ENCODE data around the gene POLA1.

Gene POLA1

DNA sequence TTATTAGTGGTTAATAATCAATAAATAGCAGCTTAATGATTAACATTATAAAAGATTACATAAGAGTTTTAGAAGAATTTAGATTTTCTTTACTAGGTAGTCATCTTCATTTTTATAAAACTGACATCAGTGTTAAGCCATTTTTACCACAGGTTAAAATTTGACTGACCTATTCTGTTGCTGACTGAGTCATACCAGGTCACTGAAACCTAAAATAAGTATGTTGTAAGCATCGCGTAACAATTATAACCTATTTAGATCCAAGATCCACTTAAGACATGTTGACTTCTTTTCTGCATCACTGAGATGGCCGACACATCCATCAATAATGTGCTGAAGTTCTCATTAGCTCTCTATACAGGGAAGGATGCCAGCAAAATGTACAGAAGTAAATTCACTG lies 285.4 kb downstream of the POLA1 start:
- no peak for DNase-seq (ENCODE audit: low spot score)

DNA sequence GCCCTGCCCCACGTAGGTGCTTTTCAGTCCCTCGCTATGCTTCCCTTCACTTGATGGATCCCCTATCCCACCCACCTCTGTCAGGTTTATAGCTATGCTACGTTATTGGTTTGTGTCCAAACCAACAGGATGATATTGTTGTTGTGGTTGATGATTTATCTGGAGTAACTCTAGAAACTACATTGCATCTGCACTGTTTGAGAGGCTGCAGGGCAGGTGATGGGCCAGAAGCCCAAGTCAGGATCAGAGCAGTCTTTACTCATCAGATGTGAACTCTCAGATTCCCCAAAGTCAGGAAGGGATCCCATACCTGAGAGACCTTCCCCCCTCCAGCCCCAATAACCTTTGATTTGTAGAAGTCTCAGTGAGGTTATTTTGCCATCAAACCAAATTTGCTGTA lies 287.3 kb downstream of the POLA1 start:
- no peak for DNase-seq (ENCODE audit: low spot score)

DNA sequence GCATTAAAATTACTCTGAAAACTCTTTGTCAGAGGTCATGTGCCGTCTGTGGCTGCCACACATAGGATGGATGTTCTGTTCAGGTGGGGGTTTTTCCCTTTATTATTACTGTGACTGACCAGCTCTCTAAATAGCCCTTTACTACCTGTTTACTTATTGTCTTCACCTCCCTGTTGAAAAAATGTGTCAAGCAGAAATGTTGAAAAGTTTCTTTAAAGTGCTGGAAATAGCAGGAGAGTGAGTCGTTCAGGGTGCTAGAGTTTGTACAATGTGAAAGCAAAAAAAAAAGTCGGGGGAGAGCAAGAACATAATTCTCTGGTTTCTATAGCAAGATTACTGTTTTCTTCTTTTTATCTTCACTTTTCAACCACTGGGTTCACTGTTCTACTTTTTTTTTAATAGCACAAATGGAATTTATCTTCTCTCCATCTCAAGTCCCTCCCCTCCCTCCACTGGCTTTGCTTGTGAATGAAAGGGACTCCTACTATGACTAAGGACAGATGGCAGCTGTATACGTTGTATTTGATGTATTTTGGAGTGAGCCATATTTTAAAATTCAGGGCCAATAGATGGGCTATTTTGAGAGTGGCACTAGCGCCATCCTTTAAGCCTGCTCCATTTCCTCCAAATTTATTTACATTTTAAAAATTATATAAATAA lies 288.7 kb downstream of the POLA1 start:
- no peak for DNase-seq (ENCODE audit: low spot score)

DNA sequence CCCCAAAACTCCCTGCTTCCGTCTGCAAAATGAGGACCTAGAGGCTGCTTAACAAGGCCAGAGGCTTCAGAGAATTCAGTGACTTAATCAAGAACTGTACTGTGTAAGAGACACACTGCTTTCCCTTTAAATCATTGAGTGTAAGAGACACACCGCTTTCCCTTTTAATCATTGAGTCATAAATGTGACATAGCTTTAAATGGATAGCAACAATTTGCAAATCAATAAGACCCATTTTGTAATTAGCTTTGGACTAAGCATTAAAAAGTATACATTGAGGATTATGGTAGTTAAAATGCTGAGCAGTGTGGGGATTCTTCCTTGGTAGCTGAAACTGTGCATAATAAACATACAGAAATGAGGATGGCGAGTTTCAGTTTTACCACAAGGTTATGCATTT lies 290.2 kb downstream of the POLA1 start:
- no peak for DNase-seq (ENCODE audit: low spot score)

DNA sequence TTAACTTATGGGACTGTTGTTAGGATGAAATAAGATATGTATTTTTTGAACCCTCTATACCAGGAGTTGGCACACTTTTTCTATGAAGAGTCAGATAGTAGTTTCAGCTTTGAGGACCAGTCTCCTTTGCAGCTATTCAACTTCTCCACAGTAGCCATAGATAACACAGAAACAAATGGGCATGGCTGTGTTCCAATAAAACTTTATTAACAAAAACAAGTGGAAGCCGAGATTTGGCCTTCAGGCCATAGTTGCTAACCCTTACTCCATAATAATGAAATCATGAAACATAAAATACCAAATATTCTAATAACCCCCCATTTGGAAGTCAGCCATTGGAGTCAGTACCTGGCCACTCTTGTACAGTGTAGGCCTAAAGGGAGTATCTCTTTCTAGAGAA lies 291.4 kb downstream of the POLA1 start:
- DNase-seq (ENCODE audit: low spot score): no peak

DNA sequence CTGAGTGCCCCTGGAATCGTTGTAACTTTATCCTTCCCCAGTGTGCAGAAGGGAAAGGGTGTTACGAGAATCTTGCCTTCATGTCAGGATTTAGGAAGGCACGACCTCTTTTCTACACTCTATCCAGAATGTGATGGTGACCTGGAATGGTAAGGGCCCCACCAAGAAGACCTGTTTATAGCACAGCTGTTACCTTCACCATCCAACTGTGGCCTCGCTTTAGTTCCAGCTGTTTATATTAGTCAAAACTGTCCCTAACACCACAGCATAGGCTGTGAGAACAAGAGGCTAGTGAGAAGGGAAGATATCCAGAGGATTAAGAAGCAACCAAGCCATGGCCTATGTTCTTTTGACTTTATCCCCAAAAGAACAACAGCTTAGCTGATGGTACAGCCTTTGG lies 294.0 kb downstream of the POLA1 start:
- DNase-seq (ENCODE audit: low spot score): no peak

DNA sequence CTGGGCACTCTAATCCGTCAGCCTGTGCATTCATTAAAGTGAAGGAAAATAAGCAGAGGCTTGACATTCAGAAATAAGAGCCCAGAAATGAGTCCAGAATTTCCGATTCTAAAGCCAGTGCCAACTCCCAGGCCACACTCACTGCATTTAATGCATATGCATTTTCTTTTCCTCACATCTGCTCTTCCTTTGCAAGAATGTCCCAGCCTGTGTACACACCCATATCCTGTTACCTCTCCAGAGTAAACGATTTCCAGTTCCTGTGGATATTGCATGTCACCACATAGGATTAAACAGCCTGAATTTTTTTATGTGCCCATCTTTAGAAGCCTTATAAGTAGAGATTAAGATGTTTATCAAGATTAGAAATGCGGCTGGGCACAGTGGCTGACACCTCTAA lies 294.6 kb downstream of the POLA1 start:
- no peak for DNase-seq (ENCODE audit: low spot score)

DNA sequence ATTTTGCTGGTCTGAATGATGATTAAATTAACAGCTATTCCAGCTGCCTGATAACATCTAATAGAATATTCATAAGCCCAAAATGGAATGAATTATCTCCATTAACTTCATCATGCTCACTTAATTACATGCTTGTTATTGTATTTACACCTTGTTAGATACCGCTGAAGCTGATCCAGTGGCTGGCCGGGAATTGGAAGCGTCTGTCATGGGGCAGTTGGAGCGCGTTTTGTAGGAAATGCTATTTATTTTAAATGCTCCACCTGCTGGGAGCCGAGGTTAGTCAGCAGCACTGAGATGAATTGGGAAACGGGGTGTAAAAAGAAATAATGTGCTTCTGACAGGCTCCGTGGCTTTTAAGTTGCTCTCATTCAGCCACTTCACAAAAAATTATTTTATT lies 296.8 kb downstream of the POLA1 start:
- no peak for DNase-seq (ENCODE audit: low spot score)

DNA sequence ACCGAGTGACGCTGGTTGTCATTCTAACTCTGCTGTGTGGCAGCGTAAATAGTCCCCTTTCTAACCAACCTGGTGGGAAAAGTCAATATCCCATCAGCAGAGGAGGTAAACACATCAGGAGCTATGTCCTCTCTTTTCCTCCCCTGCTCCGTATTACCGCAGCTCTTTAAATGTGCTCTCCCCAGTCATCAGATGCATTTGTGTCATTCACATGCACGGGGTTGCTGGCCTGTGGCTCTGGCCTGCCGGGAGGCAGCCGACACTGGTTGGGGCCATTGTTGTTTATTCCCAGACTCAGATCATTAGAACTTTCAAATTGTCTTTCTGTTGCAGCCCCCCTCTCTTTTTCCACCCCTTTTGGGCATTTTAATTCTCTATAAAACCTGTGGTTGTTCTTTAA lies 300.2 kb downstream of the POLA1 start:
- DNase-seq (ENCODE audit: low spot score): no peak

DNA sequence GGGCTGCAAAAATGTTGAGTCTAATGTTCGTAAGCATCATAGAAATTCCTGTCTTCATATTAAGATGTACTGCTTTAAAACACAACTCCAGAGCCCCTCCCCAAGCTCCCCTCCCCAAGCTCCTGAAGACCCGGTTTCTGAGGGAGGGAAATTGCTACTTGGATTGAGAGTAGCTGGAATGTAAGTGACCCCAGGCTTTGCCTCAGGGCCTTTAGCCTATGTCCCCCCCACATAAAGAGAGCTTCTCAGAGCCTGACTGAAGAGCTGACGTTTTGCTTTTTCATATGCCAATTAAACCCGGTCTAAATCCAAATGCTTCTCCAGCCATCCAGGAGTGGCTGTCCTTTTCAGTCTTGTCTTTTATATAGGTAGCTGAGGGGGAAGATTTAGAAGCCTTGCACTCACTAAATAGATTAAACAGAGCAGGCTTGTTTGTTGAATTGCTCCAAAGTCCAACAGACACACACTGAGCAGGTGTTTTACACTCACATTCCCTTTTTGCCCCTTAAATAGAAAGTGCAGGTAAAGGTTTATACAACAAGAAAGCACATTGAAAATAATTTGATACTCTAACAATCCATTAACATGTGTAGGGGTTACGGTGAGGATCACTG lies 302.5 kb downstream of the POLA1 start:
- DNase-seq (ENCODE audit: low spot score): no peak

DNA sequence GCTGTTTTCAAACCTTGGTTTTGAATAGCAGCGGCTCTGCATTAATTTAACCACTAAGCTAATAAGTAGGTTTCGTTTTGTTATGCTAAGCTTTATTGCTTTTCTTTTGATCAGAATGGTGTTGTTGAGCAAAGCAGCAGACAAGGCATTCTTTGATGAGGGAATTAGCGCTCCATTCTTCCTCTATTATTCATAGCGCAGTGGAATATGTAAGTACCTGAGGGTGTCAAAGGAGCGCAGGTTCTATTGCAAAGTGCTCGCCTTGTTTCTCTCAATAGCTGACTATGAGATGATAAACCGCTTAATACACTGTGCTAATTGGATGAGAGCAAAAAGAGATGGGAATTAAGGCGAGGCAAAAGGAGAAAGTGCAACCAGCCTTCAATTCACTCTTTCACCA lies 305.8 kb downstream of the POLA1 start:
- DNase-seq (ENCODE audit: low spot score): no peak

DNA sequence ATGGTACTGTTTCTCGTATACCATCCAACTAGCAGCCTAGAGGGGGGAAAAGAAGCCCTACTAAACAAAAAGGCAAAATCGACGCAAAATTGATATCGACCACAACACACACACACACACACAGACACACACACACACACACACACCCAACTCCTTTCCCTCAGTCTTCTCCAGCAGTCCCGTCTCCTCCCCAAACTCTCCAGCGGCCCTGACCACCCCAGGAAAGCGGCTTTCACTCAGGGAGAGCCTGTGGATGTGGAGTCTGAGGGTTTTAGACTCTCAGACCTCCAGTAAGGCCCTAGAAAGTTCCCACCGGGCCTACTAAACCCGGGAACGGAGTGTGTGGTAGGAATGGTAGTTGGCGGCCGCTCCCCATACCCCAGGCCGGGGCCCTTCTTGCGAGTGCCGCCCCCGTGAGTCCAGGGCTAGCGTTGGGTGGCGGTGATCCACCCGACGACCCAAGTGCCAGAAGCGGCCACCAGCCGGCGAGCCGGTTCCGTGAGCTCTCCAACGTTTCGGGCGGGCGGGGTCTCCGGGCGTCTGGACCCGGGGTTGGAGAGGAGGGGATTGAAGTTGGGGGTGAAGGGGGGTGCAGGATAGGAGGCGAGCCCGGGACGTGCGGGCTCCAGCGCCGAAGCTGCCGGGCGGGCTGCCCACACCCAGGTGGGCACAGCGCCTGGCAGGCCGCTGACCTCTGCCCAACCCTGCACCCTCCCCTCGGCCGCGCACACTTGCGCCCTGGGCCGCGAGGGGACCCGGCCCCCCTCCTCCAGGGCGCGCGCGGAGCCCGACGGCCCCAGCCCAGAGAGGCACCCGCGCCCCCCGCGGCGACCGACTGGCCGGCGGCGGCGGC lies 308.3 kb downstream of the POLA1 start:
- no peak for DNase-seq (ENCODE audit: low spot score)

DNA sequence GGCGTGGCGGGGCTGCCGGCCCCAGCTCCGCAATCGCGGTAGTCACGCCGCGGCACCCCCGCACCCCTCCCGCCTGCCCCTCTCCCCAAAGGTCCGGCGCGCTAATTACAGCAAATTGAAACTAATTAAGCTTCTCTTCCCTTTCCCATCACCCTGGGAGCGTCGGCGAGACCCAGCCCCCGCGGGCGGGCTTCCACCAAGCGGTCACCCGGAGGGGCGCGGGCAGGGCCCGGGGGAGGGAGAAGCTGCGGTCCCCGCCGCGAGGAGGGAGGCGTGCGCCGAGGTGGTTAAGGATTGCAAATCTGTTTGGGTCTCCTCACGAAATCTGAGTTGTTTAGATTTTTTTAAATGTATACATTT lies 308.9 kb downstream of the POLA1 start:
- DNase-seq (ENCODE audit: low spot score): no peak

DNA sequence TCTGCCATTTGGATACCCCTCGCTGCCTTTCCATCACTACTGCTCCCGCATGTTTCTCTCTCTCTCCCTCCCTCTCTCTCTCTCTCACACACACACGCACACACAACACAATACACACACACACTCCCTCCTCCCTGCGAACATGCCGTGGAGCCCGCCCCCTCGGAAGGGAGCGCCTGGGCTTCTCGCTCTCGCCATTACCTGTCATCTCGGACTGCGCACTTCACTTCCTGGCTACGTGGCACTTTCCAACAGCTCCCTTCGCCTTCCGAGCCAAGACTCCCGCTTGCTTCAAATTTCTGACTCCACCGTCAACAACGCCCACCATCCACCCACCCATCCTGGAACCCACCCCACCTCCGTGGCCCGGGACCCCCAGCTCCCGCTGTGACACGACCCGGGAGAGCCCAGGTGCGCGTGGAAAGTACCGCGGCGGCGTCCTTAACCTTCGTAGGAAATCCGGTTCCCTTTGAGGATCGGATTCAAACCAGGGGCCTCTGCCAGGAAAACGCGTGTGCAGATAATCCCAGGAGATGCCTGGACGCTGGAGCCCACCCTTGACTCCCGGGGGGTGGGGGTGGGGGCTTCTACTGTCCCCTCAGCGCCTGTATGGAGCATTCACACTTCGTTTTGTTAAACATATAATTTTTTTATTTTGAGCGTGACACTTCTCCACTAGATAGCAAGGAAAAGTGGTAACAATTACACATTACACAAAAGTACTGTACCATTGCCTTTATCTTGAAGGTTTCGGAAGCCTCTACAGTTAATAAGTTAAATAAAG lies 309.5 kb downstream of the POLA1 start:
- no peak for DNase-seq (ENCODE audit: low spot score)

DNA sequence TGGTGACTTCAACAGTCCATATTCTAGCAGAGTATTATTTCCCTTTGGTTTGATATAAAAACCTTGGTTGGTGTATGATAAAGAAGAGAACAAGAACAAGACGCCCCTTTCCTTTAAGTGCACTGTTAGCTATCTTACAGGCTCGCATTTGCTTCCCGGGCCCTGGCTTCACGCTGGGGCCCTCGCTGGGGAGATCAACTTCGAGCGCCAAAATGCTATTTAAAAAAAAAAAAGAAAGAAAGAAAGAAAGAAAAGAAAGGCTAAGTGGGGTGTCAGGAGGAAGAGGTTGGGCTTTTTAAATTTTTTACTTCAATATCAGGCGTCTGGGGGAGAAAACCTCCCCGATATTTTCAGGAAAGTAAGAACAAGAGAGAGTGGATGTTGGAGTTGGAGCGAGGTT lies 310.3 kb downstream of the POLA1 start:
- no peak for DNase-seq (ENCODE audit: low spot score)

DNA sequence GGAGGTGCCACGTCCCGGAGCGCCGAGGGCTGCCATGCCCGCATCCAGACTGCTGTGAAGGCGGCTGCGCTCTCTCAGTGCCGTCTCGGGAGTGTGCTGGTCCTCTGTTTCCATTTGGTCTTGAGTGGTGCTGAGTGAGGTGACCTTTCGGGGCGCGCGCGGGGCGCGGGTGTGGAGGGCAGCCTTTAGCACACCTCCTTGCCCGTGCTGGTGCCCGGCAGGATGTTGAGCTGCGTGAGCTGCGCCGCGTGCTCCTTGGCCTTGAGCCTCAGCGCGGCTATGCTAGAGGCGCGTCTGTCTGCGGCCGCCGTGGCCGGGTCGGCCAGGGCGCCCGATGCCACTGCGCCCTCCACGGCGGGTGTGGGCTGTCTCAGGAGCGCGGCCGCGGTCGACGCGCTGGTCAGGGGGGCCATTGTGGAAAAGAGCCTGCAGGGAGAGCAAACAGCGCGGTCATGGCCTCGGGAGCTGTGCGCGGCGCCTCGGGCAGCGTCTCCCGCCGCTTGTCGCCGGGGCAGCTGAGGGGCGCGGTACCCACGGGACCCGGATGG lies 310.8 kb downstream of the POLA1 start:
- no peak for DNase-seq (ENCODE audit: low spot score)

DNA sequence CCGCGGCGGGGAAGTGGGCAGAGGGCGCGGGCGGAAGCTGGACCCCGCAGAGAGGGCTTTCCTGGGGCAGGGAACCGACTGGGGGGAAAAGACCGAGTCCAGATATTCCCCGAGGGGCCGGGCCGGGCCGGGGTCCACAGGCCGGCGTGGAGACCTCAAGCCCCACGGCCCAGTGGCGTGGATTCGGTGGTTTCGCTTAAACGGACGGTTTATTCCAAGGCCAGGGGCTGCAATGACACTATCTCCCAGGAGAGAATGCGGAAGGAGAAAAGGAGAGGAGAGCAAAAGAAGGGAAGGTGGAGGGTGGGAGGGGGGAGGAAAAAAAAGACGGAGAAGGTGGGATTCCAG lies 311.3 kb downstream of the POLA1 start:
- DNase-seq (ENCODE audit: low spot score): no peak

DNA sequence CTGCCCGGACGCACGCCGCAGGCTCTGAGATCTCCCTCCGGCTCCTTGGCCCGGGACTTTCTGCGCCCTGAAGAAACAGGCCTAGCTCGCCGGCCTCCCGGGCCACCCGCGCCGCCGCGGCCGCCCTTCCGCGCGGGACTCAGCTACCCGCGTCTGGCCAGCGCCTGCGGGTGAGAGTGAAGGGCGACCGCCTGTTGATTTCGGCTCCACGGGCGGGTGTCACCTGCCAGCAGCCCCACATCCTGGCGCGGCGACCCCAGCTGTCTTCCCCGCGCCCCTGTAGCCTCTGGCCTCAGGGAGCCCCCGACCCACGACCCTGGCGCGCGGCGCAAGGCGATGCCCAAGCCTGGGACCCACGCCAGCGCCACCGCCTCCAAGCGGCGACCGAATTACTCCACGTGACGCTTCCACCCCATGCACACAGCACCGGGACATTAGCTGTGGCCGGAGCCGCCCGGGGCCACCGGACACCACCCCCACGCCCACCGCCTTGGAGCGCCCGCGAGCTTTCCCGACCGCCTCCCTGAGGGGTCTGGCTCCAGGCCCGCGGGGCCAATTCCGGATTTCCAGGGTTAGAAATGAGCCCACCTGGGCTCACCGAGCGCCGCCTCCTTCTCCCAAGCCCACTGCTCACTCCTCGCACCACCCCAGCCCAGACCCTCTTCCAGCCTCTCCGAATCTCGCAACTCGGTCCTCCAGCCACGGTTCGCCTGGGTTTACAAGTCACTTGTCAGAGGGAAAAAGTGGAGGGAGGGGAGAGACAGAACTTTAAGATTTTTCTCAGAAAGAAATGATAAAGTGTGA lies 311.9 kb downstream of the POLA1 start:
- DNase-seq (ENCODE audit: low spot score): no peak

DNA sequence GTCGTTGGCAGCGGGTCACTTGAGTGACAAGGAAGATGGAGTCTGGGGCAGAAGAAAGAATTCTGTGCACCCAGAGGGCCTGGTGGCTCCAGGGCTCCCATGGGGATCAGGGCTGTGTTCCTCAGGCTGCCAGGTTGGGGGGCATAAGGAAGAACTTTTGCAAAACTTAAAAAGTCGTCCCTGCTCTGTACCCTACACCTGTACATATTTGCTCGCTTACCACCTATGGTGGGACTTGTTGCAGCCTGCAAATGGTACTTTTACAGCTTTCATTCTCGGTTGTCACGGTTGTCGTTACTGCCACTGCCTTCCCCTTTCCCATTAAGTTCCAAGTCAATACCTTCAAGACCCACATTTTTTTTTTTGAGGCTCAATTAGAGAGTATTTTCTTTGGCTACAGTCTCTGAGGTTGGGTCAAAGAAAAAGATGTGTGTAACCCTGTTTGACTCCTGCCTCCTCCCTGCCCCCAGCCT lies 312.9 kb downstream of the POLA1 start:
- no peak for DNase-seq (ENCODE audit: low spot score)

DNA sequence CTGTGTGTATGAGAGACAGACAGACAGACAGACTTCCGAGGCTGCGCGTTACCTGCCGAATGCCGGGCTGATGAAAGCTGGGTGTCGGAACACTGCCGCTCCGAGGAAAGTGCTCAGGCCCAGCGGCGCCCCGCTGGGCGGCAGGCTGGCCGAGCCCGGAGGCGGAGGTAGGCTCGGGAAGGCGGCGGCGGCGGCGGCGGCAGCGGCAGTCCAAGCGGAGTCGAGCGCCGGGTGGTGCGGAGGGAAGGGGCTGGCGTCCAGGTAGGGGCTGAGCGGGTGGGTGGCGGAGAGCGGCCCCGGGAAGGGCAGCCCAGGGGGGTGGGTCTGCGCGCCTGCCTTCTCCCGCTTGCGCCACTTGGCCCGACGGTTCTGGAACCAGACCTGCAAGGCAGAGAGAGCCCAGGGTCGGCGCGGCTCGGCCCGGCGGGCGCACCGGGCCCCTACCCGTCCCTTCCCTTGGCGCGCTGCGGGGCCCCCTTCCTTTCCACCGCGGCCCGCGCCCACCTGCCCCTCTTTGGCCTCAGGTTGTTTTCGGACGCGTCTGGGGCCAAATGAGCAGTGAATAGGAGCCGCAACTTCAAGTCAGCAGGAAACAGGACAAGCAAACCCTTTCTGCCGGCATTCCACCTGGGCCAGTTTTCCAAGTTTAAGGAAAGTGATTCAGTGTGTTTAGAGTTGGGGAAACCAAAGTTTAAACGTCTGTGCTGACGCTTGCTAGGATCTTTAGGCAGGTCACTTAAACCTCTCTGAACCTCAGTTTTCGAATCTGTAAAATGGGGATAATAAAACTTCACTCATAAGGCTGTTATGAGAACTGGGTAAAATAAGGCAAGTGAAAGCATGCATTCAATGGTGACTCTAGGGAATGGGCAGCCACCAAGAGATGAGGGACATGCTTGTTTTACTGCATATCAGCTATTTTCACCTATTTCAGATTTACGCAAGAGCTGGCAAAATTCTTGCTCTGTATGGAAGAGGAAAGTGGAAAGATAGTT lies 313.6 kb downstream of the POLA1 start:
- DNase-seq (ENCODE audit: low spot score): no peak
